Tibial nerve (tissue), 4 donors: ENCODE results near the gene ABCA13. TPM values are rescaled to one million over a fixed set of nuclear protein-coding genes. Genes with fewer than 3 reads are reported as not detected.

Source experiments
- DNase-seq, 2 donors: peaks; one replicate each; pipeline ENCODE4 v3.0.0-alpha.2; 2019; ENCODE audit warnings: low spot score in 2 of 2
- H3K27ac ChIP-seq, 4 donors: fragments of 200-600 bp; sonication (generic) in 3 of 4; one replicate each; pipeline ENCODE4 v1.5.1; 2017 to 2019; ENCODE audit warnings: mild to moderate bottlenecking in 1 of 4
- H3K27me3 ChIP-seq, 2 donors: fragments of 200-600 bp; sonication (generic) in 1 of 2; one replicate each; pipeline versions ENCODE4 v1.5.1 to v1.6.0; 2017 to 2019
- H3K36me3 ChIP-seq, 3 donors: fragments of 200-600 bp; sonication (generic); one replicate each; pipeline ENCODE4 v1.5.1; 2018 to 2019
- H3K4me1 ChIP-seq, 4 donors: fragments of 200-600 bp; sonication (generic) in 3 of 4; one replicate each; pipeline ENCODE4 v1.5.1; 2017 to 2019
- H3K4me3 ChIP-seq, 4 donors: fragments of 200-600 bp; sonication (generic) in 3 of 4; one replicate each; pipeline ENCODE4 v1.5.1; 2017 to 2019; ENCODE audit warnings: mild to moderate bottlenecking in 1 of 4, moderate library complexity in 1 of 4
- H3K9me3 ChIP-seq, 4 donors: fragments of 200-600 bp; sonication (generic) in 3 of 4; one replicate each; pipeline ENCODE4 v1.5.1; 2017 to 2019
- EP300 ChIP-seq, 2 donors: sonication (generic); formaldehyde crosslinking; IDR thresholded peaks; one replicate each; pipeline ENCODE4 v1.6.1; 2017; ENCODE audit warnings: antibody characterized with exemption in 2 of 2, mild to moderate bottlenecking in 1 of 2
- POLR2A ChIP-seq, 2 donors: fragments of 450-650 bp; IDR thresholded peaks; one replicate each; pipeline ENCODE4 v1.6.1; 2017; ENCODE audit warnings: antibody characterized with exemption in 2 of 2, mild to moderate bottlenecking in 2 of 2, moderate library complexity in 2 of 2
- WGBS, 2 donors: methylation state at CpG; one replicate each; pipeline ENCODE4 v1.1.5; 2018; 5-methylcytosine and 5-hydroxymethylcytosine counted together
- total RNA-seq, 4 donors: library from RNA; depleted of rRNA; stranded (reverse); fragments of >200 nt; gene quantifications; one replicate each; pipeline ENCODE4 v1.1.0, GENCODE V29; 2016
- TF ChIP-seq, protein P1 (sequence below), 5 experiments: fragments of 200-600 bp in 3 of 5; fragments of 450-650 bp in 2 of 5; sonication (generic) in 3 of 5; IDR thresholded peaks; one replicate each; pipeline ENCODE4 v1.5.1; 2016 to 2019; ENCODE audit warnings: antibody characterized with exemption in 5 of 5, mild to moderate bottlenecking in 3 of 5, moderate library complexity in 2 of 5

The ABCA13 gene
- total RNA-seq, 4 donors from 2014 or later, result 0.90 to 4.6 (median 3.6) TPM

DNA sequence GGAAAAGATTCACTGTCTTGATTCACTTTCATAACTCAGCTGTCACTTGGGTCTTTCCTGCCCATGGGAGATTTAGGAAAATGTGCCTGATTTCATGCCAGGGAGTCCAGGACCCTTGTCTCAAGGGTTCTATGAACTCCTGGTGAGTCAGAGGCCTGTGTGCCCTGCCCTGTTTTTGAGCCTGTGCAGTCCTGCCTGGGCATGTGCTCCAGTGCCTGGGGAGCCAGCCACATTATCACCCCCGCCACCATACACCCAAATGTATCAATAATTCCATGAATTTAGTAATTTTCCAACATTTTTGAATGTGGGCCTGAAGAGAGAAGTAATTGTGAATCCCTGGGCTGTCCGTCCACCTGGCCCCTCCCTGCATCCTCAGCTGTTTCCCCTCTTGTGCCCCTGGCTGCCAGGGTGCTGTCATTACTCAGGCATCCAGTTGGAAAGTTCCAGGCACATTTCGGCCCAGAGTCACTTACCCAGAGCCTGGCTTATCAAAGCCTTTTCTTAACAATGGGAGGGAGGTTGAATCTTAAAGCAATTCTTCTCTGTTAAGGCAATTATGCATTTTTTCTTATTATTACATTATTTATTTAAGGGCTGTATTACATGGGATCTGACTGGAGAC lies 465.2 kb downstream of the ABCA13 start:
- H3K27ac ChIP-seq, result no peak overlapping the region

DNA sequence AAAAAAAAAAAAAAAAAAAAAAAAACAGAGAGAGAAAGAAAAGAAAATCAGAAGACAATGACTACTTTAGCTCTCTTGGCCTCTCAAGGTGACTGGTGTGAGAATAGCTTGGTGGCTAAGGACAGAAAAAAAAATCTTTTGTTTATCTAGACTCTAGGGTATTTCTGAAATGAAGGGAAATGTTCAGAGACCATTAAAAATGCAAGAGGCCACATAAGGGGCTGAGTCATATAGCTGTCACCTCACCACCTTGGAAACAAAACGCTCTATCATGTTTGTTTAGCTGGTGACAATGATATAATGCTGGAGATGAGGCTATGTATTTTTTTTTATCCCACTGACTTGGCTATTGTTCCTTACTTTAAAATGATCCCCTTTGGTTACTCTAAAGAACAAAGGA lies 466.1 kb downstream of the ABCA13 start:
- H3K4me3 ChIP-seq, result no peak overlapping the region
- H3K4me1 ChIP-seq, result no peaks in the 10 kb centered on the region
- H3K9me3 ChIP-seq, result no peaks in the 10 kb centered on the region
- H3K36me3 ChIP-seq, result no peaks in the 10 kb centered on the region
- H3K27ac ChIP-seq, result no peak overlapping the region
- H3K27me3 ChIP-seq, result no peaks in the 10 kb centered on the region
- no peak for DNase-seq
- WGBS, 2 donors, result 61 to 62% methylated on average over 1 of the region's 1 CpG
- no peak for TF ChIP-seq POLR2A (IDR thresholded peaks at IDR 0.05)
- TF ChIP-seq, protein P1, sequence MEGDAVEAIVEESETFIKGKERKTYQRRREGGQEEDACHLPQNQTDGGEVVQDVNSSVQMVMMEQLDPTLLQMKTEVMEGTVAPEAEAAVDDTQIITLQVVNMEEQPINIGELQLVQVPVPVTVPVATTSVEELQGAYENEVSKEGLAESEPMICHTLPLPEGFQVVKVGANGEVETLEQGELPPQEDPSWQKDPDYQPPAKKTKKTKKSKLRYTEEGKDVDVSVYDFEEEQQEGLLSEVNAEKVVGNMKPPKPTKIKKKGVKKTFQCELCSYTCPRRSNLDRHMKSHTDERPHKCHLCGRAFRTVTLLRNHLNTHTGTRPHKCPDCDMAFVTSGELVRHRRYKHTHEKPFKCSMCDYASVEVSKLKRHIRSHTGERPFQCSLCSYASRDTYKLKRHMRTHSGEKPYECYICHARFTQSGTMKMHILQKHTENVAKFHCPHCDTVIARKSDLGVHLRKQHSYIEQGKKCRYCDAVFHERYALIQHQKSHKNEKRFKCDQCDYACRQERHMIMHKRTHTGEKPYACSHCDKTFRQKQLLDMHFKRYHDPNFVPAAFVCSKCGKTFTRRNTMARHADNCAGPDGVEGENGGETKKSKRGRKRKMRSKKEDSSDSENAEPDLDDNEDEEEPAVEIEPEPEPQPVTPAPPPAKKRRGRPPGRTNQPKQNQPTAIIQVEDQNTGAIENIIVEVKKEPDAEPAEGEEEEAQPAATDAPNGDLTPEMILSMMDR (IDR thresholded peaks at IDR 0.05), result no peak
- TF ChIP-seq EP300 (IDR thresholded peaks at IDR 0.05), result no peak

More for the DNA sequence above, 465.2 kb downstream of the ABCA13 start:
- Histone ChIP-seq H3K9me3 (peaks cover 0 to 3% (median 0%) of the 10 kb centered on the region in 4 donors), H3K4me3 (no peak overlapping the region), H3K36me3 (no peaks in the 10 kb centered on the region), H3K4me1 (no peaks in the 10 kb centered on the region), H3K27me3 (no peaks in the 10 kb centered on the region)
- 60 to 66% methylated on average over 3 of the region's 3 CpGs for WGBS, 2 donors
- DNase-seq, result no peak
- TF ChIP-seq, protein P1 (IDR thresholded peaks at IDR 0.05), result no peak
- TF ChIP-seq POLR2A (IDR thresholded peaks at IDR 0.05) (no peak), EP300 (IDR thresholded peaks at IDR 0.05) (no peak)

DNA sequence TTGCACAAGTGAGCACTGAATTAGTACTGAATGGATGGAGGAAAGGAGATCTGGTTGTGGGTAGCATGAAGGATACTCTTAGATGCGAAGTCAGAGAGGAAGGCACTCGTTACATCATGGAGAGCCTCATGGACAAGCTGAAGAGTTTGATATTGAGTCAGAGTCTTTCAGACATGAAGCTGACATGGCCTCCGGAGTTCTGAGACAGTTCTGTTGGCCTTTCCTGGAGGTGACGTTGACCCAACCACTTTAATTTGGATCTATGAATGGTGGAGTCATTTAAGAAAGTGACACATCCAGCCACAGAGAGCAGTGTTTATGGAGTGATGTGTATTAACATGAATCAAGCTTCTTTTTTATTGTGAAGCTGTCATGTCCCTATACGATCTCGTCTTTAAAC lies 466.8 kb downstream of the ABCA13 start:
- no peaks in the 10 kb centered on the region for H3K27me3 ChIP-seq
- no peak overlapping the region for H3K27ac ChIP-seq
- H3K4me1 ChIP-seq, result no peaks in the 10 kb centered on the region
- no peaks in the 10 kb centered on the region for H3K36me3 ChIP-seq
- H3K4me3 ChIP-seq, result no peak overlapping the region
- TF ChIP-seq EP300 (IDR thresholded peaks at IDR 0.05), result no peak
- TF ChIP-seq POLR2A (IDR thresholded peaks at IDR 0.05), result no peak
- TF ChIP-seq, protein P1 (IDR thresholded peaks at IDR 0.05), result no peak
- no peaks in the 10 kb centered on the region for H3K9me3 ChIP-seq
- DNase-seq, result no peak
- 77 to 79% methylated on average over 6 of the region's 6 CpGs for WGBS, 2 donors

DNA sequence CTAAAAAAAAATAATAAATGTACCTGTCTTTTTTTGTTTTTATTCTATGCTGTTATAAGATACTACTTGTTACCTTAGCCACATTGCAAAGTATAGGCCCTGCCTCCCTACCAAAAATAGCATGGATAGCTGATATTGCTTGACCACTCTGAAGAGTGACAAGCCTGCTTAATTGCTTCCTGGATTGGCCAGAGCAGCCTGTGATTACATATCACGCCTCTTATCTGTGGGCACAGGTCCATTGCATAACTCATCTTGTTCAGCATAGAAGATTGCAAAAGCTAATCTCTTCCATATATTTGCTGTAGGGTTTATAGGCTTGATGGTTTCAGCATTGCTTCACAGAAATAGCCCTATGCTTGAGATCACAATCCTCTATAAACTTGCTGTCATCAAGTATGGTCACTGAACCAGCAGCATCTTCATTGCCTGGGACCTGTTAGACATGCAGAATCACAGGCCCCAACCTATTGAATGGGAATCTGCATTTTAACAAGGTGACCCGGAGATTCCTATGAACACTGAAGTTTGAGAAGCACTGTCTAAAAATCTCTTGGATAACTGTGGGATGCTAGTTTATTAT lies 472.3 kb downstream of the ABCA13 start:
- H3K4me3 ChIP-seq, result no peak overlapping the region

DNA sequence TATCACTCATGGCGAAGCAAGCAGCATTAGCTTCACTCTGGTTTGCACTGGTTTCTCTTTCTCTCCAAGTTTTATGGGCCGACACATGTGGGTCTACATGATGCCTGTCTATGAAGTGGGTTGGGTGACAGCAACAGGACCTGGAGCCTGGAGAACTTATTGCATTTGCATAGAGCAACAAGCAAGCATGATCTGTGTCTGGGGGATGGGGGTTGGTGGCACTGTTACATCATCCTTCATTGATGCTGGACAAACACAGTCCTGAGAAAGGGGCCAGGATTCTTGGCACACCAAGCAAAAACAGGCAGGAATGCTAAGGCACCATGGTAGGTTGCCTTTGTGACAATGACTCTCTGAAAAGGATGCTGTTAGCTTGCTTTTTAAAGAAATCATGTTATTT lies 486.9 kb downstream of the ABCA13 start:
- 85 to 100% methylated on average over 2 of the region's 2 CpGs for WGBS, 2 donors
- TF ChIP-seq POLR2A (IDR thresholded peaks at IDR 0.05), result no peak
- TF ChIP-seq, protein P1 (IDR thresholded peaks at IDR 0.05), result no peak
- TF ChIP-seq EP300 (IDR thresholded peaks at IDR 0.05), result no peak
- no peaks in the 10 kb centered on the region for H3K27me3 ChIP-seq
- H3K4me1 ChIP-seq, result no peaks in the 10 kb centered on the region
- DNase-seq, result no peak
- no peaks in the 10 kb centered on the region for H3K9me3 ChIP-seq
- H3K36me3 ChIP-seq, result no peaks in the 10 kb centered on the region
- H3K27ac ChIP-seq, result no peak overlapping the region
- no peak overlapping the region for H3K4me3 ChIP-seq

More for the DNA sequence above, 472.3 kb downstream of the ABCA13 start:
- 75 to 80% methylated on average over 2 of the region's 2 CpGs for WGBS, 2 donors
- Histone ChIP-seq H3K36me3 (no peaks in the 10 kb centered on the region), H3K27me3 (no peaks in the 10 kb centered on the region), H3K9me3 (no peaks in the 10 kb centered on the region), H3K4me1 (no peaks in the 10 kb centered on the region), H3K27ac (no peak overlapping the region)
- DNase-seq, result no peak
- TF ChIP-seq POLR2A (IDR thresholded peaks at IDR 0.05) (no peak), EP300 (IDR thresholded peaks at IDR 0.05) (no peak)
- TF ChIP-seq, protein P1 (IDR thresholded peaks at IDR 0.05), result no peak
